GM18873 (cell line): ENCODE results near the gene DHX16.
A peak's percentile ranks its signal among the peaks of the same experiment; 100 is the strongest.
"Not testable (repeated sequence)": the region's sequence is repeated elsewhere in the genome, so short reads cannot be mapped to it uniquely, and the experiment has no call there.

Experiments
- ATAC-seq: cut with Tn5 transposase; IDR thresholded peaks from one replicate; pipeline ENCODE4 v1.9.1; 2021; ENCODE audit warnings: mild to moderate bottlenecking, moderate library complexity, moderate number of reproducible peaks; ENCODE audit not compliant: unreplicated experiment, low FRiP score

Gene DHX16

GRCh38 chr6:30672445-30673253 lies at the start of gene DHX16:
DHX16 (minus strand) TSS chr6:30673006; CDS start chr6:30672841, 165 bp downstream.
- peak; percentile 65 for ATAC-seq

GRCh38 chr6:30722025-30722279 lies 49.1 kb upstream of the DHX16 start:
- not testable (repeated sequence) for ATAC-seq

GRCh38 chr6:30721198-30722024 lies 48.6 kb upstream of the DHX16 start:
- no peak for ATAC-seq

- ATAC-seq = no peak
These were observed 48.0 kb upstream of the DHX16 start for GRCh38 chr6:30720738-30721197.

- peak; percentile 31 for ATAC-seq
These were observed 47.3 kb upstream of the DHX16 start, which contains the start of gene TUBB for GRCh38 chr6:30719791-30720737. TUBB (plus strand) TSS chr6:30720352; CDS start chr6:30720507, 155 bp downstream.

- ATAC-seq = no peak
These were observed 46.5 kb upstream of the DHX16 start for GRCh38 chr6:30719356-30719755.

- ATAC-seq = not testable (repeated sequence)
These were observed 45.3 kb upstream of the DHX16 start for GRCh38 chr6:30717845-30718720.

- ATAC-seq = peak; percentile 70
These were observed 44.5 kb upstream of the DHX16 start, which contains the start of gene MDC1 for GRCh38 chr6:30717129-30717844. MDC1 (minus strand) TSS chr6:30717281; CDS start chr6:30715175, 2,106 bp downstream.

- ATAC-seq = no peak
These were observed 44.0 kb upstream of the DHX16 start for GRCh38 chr6:30716879-30717128.

GRCh38 chr6:30714263-30714662 lies 41.5 kb upstream of the DHX16 start:
- ATAC-seq = no peak

GRCh38 chr6:30712441-30712945 lies 39.7 kb upstream of the DHX16 start:
- no peak for ATAC-seq

- no peak for ATAC-seq
These were observed 39.1 kb upstream of the DHX16 start for GRCh38 chr6:30711758-30712380.

GRCh38 chr6:30709101-30709868 lies 36.5 kb upstream of the DHX16 start:
- ATAC-seq = no peak

- ATAC-seq = no peak
These were observed 34.6 kb upstream of the DHX16 start for GRCh38 chr6:30707281-30707850.

GRCh38 chr6:30705620-30706019 lies 32.8 kb upstream of the DHX16 start:
- ATAC-seq = no peak

GRCh38 chr6:30703821-30704220 lies 31.0 kb upstream of the DHX16 start:
- no peak for ATAC-seq

GRCh38 chr6:30703011-30703410 lies 30.2 kb upstream of the DHX16 start:
- no peak for ATAC-seq
